Activated T-helper 1 cell treated with anti-CD3 and anti-CD28 coated beads, Interleukin-2, amount 50 U/mL, for 16 hours (primary cell): Measurements from ENCODE around the gene PUS1.
"Not testable (repeated sequence)": the region's sequence is repeated elsewhere in the genome, so short reads cannot be mapped to it uniquely, and the experiment has no call there.

Source experiments
- DNase-seq, 2 donors: peaks; one replicate each; pipeline ENCODE4 v3.0.0-alpha.2; 2020; ENCODE audit warnings: low read depth in 1 of 2, low spot score in 1 of 2

PUS1 gene

GRCh38 chr12:131928711-131929580 is at the start of gene PUS1:
PUS1 (plus strand) TSS chr12:131929276; CDS start chr12:131929723, 447 bp downstream.
- peak; percentile 86 to 89 for DNase-seq

- DNase-seq = no peak
Observed at GRCh38 chr12:131882804-131883520, 46.1 kb upstream of the PUS1 start.

- no peak for DNase-seq
Observed at GRCh38 chr12:131883521-131883900, 45.6 kb upstream of the PUS1 start.

GRCh38 chr12:131885076-131885475 is 44.0 kb upstream of the PUS1 start:
- not testable (repeated sequence) for DNase-seq

GRCh38 chr12:131885543-131886057 is 43.5 kb upstream of the PUS1 start:
- DNase-seq = no peak

- DNase-seq = not testable (repeated sequence)
Observed at GRCh38 chr12:131891722-131892121, 37.4 kb upstream of the PUS1 start.

- DNase-seq = no peak
Observed at GRCh38 chr12:131892711-131893604, 36.1 kb upstream of the PUS1 start.

- no peak for DNase-seq
Observed at GRCh38 chr12:131893605-131894312, 35.3 kb upstream of the PUS1 start.

GRCh38 chr12:131894313-131894860 is 34.7 kb upstream of the PUS1 start, which contains the start of gene ULK1:
ULK1 (plus strand) TSS chr12:131894622; CDS start chr12:131895002, 380 bp downstream.
- peak; percentile 79 to 91 for DNase-seq

- no peak for DNase-seq
Observed at GRCh38 chr12:131894981-131895639, 34.0 kb upstream of the PUS1 start.

- DNase-seq = no peak
Observed at GRCh38 chr12:131895640-131896079, 33.4 kb upstream of the PUS1 start.

GRCh38 chr12:131896080-131896810 is 32.8 kb upstream of the PUS1 start:
- DNase-seq = peak; percentile 38 to 49

GRCh38 chr12:131896811-131897270 is 32.2 kb upstream of the PUS1 start:
- no peak for DNase-seq

GRCh38 chr12:131897276-131897675 is 31.8 kb upstream of the PUS1 start:
- no peak for DNase-seq

- no peak for DNase-seq
Observed at GRCh38 chr12:131897875-131898274, 31.2 kb upstream of the PUS1 start.

- DNase-seq = no peak
Observed at GRCh38 chr12:131900397-131900796, 28.7 kb upstream of the PUS1 start.

GRCh38 chr12:131901431-131902331 is 27.4 kb upstream of the PUS1 start:
- no peak for DNase-seq
